SK-N-SH (cell line): ENCODE results near the gene MYOD1. TPM values are rescaled to one million over a fixed set of nuclear protein-coding genes. Genes with fewer than 3 reads are reported as not detected.

Experiments used
- CTCF ChIA-PET: fragments of 300-600, 350-600 bp; formaldehyde crosslinking; extraction: SDS; loops from one replicate; lab custom pipeline; 2021; lab: Yijun Ruan, JAX
- POLR2A ChIA-PET: fragments of 350-600 bp; sonication (Branson Sonifier 250); formaldehyde crosslinking; extraction: SDS; loops from one replicate; lab custom pipeline; 2020; ENCODE audit warnings: antibody characterized with exemption, inconsistent platforms; lab: Yijun Ruan, JAX
- DNase-seq: peaks from one replicate; pipeline ENCODE4 v3.0.0; 2012
- H2AFZ ChIP-seq: fragments of 200-600 bp; sonication (generic); 2 replicates; pipeline ENCODE4 v1.8.1; 2016; ENCODE audit warnings: antibody characterized with exemption, mild to moderate bottlenecking, low read depth
- H3F3A ChIP-seq: fragments of 200-600 bp; sonication (generic); replicated peaks from 2 replicates; pipeline ENCODE3; 2016; ENCODE audit warnings: antibody characterized with exemption, mild to moderate bottlenecking; ENCODE audit not compliant: insufficient read depth
- H3K27ac ChIP-seq, 2 experiments: fragments of 200-500 bp in 1 of 2; fragments of 200-600 bp in 1 of 2; sonication (Bioruptor generic) in 1 of 2; sonication (generic), shearing (Covaris generic) in 1 of 2; 2 replicates each; pipeline versions ENCODE4 v1.5.1 to v1.6.1; 2014 to 2016; ENCODE audit warnings: low read depth in 2 of 2, inconsistent platforms in 1 of 2, low read length in 1 of 2, mild to moderate bottlenecking in 1 of 2, mixed read lengths in 1 of 2
- H3K27me3 ChIP-seq: fragments of 200-600 bp; sonication (generic), shearing (Covaris generic); 2 replicates; pipeline ENCODE4 v1.6.1; 2016; ENCODE audit warnings: mixed run types; ENCODE audit not compliant: insufficient read depth
- H3K36me3 ChIP-seq, 2 experiments: fragments of 200-500 bp in 1 of 2; fragments of 200-600 bp in 1 of 2; sonication (Bioruptor generic) in 1 of 2; sonication (generic) in 1 of 2; replicated peaks in 1 of 2; 2 replicates each; pipeline versions ENCODE3 to v1.5.1; 2014 to 2016; ENCODE audit warnings: low read length in 1 of 2, mild to moderate bottlenecking in 1 of 2; ENCODE audit not compliant: insufficient read depth in 2 of 2, control insufficient read depth in 1 of 2
- H3K4me1 ChIP-seq, 2 experiments: fragments of 200-500 bp in 1 of 2; fragments of 200-600 bp in 1 of 2; sonication (Bioruptor generic) in 1 of 2; sonication (generic), shearing (Covaris generic) in 1 of 2; 2 replicates each; pipeline versions ENCODE4 v1.5.1 to v1.6.1; 2014 to 2016; ENCODE audit warnings: low read depth in 1 of 2, low read length in 1 of 2, mixed run types in 1 of 2; ENCODE audit not compliant: insufficient read depth in 2 of 2, control insufficient read depth in 1 of 2
- H3K4me2 ChIP-seq: fragments of 200-600 bp; sonication (generic), shearing (Covaris generic); 2 replicates; pipeline ENCODE4 v1.6.1; 2017; ENCODE audit warnings: mixed run types
- H3K4me3 ChIP-seq, 2 experiments: fragments of 200-500 bp in 1 of 2; fragments of 200-600 bp in 1 of 2; sonication (Bioruptor generic) in 1 of 2; sonication (generic), shearing (Covaris generic) in 1 of 2; 2 replicates each; pipeline versions ENCODE4 v1.5.1 to v1.8.1; 2014 to 2016; ENCODE audit warnings: low read depth in 2 of 2, inconsistent platforms in 1 of 2, low read length in 1 of 2, mild to moderate bottlenecking in 1 of 2, mixed read lengths in 1 of 2, moderate library complexity in 1 of 2
- H3K79me2 ChIP-seq: fragments of 200-600 bp; sonication (generic); 2 replicates; pipeline ENCODE4 v1.8.1; 2017; ENCODE audit warnings: mild to moderate bottlenecking; ENCODE audit not compliant: insufficient read depth
- H3K9ac ChIP-seq: fragments of 200-600 bp; sonication (generic); 2 replicates; pipeline ENCODE4 v1.6.1; 2017; ENCODE audit warnings: mixed run types
- H3K9me2 ChIP-seq: fragments of 200-600 bp; sonication (generic); 2 replicates; pipeline ENCODE4 v1.6.1; 2017; ENCODE audit warnings: mixed run types
- H3K9me3 ChIP-seq: fragments of 200-600 bp; sonication (generic); 2 replicates; pipeline ENCODE4 v1.6.1; 2017; ENCODE audit warnings: mixed run types, mild to moderate bottlenecking, moderate library complexity
- H4K20me1 ChIP-seq: fragments of 200-600 bp; sonication (generic); 2 replicates; pipeline ENCODE4 v1.6.1; 2017; ENCODE audit warnings: mild to moderate bottlenecking, mixed run types; ENCODE audit not compliant: insufficient read depth
- REST ChIP-seq: IDR thresholded peaks from 2 replicates; pipeline ENCODE4 v1.6.1; 2012; ENCODE audit warnings: mild to moderate bottlenecking, low read depth, low read length, moderate library complexity
- RXRA ChIP-seq: IDR thresholded peaks from 2 replicates; pipeline ENCODE4 v1.4.0; 2012; ENCODE audit warnings: low read depth, mild to moderate bottlenecking, borderline replicate concordance
- WGBS: methylation state at CpG from one replicate; pipeline ENCODE4 v1.1.6; 2017; ENCODE audit warnings: low lambda C conversion rate; 5-methylcytosine and 5-hydroxymethylcytosine counted together
- polyA plus RNA-seq, 3 experiments: library from polyadenylated mRNA; depleted of rRNA; stranded (reverse); fragments of >200 nt; gene quantifications; 2 replicates each; pipeline ENCODE4 v1.2.3, GENCODE V29; 2012
- TF ChIP-seq, protein P1 (sequence below): IDR thresholded peaks from 2 replicates; pipeline ENCODE4 v1.4.0; 2012; ENCODE audit warnings: low read depth, borderline replicate concordance
- TF ChIP-seq, protein P2 (sequence below): fragments of 200-600 bp; sonication (generic); IDR thresholded peaks from 2 replicates; pipeline ENCODE4 v1.6.1; 2017; ENCODE audit warnings: antibody characterized with exemption, mild to moderate bottlenecking, moderate library complexity

Gene MYOD1
- polyA plus RNA-seq, 1 of the 3 experiments (the other 2 are of a cell fraction): not detected

- Histone ChIP-seq H3K9me2 (no peaks in the 10 kb centered on the region), H3K27me3 (no peaks in the 10 kb centered on the region; the same call in 1 of the 2 replicates), H3K4me2 (peak overlapping the region; percentile 89), H4K20me1 (no peaks in the 10 kb centered on the region), H3K9ac (no peak overlapping the region), H3K4me1 (peaks cover 0 to 34% of the 10 kb centered on the region in 2 experiments; a peak in 1 of 4 replicates), H3F3A (no peaks in the 10 kb centered on the region), H3K79me2 (no peaks in the 10 kb centered on the region), H3K36me3 (no peaks in the 10 kb centered on the region), H3K9me3 (no peaks in the 10 kb centered on the region), H2AFZ (no peak overlapping the region), H3K27ac (peak overlapping the region in 1 of 2 experiments; percentile 72; a peak in 2 of 4 replicates), H3K4me3 (peak overlapping the region; percentile 49 to 64; a peak in 3 of 4 replicates)
- DNase-seq: peak; percentile 86
- 3% methylated on average over 13 of the region's 73 CpGs for WGBS
- POLR2A ChIA-PET: interaction anchor here (1.0 kb wide), 1 partner anchor 169 kb away, joined by 3 read pairs; no protein-coding TSS in a partner anchor
- TF ChIP-seq REST: peak; percentile 96
- TF ChIP-seq, protein P1, sequence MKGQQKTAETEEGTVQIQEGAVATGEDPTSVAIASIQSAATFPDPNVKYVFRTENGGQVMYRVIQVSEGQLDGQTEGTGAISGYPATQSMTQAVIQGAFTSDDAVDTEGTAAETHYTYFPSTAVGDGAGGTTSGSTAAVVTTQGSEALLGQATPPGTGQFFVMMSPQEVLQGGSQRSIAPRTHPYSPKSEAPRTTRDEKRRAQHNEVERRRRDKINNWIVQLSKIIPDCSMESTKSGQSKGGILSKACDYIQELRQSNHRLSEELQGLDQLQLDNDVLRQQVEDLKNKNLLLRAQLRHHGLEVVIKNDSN: no peak
- TF ChIP-seq, protein P2, sequence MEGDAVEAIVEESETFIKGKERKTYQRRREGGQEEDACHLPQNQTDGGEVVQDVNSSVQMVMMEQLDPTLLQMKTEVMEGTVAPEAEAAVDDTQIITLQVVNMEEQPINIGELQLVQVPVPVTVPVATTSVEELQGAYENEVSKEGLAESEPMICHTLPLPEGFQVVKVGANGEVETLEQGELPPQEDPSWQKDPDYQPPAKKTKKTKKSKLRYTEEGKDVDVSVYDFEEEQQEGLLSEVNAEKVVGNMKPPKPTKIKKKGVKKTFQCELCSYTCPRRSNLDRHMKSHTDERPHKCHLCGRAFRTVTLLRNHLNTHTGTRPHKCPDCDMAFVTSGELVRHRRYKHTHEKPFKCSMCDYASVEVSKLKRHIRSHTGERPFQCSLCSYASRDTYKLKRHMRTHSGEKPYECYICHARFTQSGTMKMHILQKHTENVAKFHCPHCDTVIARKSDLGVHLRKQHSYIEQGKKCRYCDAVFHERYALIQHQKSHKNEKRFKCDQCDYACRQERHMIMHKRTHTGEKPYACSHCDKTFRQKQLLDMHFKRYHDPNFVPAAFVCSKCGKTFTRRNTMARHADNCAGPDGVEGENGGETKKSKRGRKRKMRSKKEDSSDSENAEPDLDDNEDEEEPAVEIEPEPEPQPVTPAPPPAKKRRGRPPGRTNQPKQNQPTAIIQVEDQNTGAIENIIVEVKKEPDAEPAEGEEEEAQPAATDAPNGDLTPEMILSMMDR: no peak
- CTCF ChIA-PET: interaction anchor here (0.5 to 14.2 kb wide), 23 partner anchors 9 to 920 kb away, joined by 3 to 730 read pairs (median 4); partner anchors contain the start of gene MYOD1
Observed at GRCh38 chr11:17734986-17735817, 15.8 kb downstream of the MYOD1 start.

DNA sequence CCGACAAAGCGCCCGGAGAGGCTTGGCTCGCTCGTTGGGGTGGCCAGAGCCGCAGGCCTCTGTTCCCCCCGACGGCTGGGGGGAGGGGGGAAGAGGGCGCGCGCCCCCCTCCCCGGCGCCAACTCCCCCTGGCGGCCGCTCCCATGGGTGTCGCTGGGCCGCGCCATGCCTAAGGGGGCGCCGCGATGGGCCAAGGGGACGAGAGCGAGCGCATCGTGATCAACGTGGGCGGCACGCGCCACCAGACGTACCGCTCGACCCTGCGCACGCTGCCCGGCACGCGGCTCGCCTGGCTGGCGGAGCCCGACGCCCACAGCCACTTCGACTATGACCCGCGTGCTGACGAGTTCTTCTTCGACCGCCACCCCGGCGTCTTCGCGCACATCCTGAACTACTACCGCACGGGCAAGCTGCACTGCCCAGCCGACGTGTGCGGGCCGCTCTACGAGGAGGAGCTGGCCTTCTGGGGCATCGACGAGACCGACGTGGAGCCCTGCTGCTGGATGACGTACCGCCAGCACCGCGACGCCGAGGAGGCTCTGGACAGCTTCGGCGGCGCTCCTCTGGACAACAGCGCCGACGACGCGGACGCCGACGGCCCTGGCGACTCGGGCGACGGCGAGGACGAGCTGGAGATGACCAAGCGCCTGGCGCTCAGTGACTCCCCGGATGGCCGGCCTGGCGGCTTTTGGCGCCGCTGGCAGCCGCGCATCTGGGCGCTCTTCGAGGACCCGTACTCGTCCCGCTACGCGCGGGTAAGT is 16.6 kb downstream of the MYOD1 start:
- H3F3A ChIP-seq: no peaks in the 10 kb centered on the region
- H4K20me1 ChIP-seq: no peaks in the 10 kb centered on the region
- WGBS: 68% methylated on average over 58 of the region's 102 CpGs

More for the DNA sequence above, 16.6 kb downstream of the MYOD1 start:
- peak; percentile 92 for DNase-seq
- Histone ChIP-seq H3K79me2 (no peaks in the 10 kb centered on the region), H3K9ac (no peak overlapping the region), H3K4me2 (peak overlapping the region; percentile 89; the same call in 1 of the 2 replicates), H3K9me2 (no peaks in the 10 kb centered on the region), H2AFZ (no peak overlapping the region), H3K27ac (peak overlapping the region in 1 of 2 experiments; percentile 12; a peak in 1 of 4 replicates), H3K36me3 (no peaks in the 10 kb centered on the region), H3K9me3 (no peaks in the 10 kb centered on the region), H3K4me1 (peaks cover 0 to 31% of the 10 kb centered on the region in 2 experiments; a peak in 1 of 4 replicates), H3K4me3 (peak overlapping the region in 1 of 2 experiments; percentile 49; a peak in 3 of 4 replicates), H3K27me3 (no peaks in the 10 kb centered on the region; the same call in 1 of the 2 replicates)
- CTCF ChIA-PET: interaction anchor here (0.6 to 14.2 kb wide), 21 partner anchors 8 to 1446 kb away, joined by 3 to 730 read pairs (median 4); partner anchors contain the start of gene MYOD1
- TF ChIP-seq RXRA: no peak
- TF ChIP-seq, protein P2: peak; percentile 42
- POLR2A ChIA-PET: interaction anchor here (1.0 kb wide), 1 partner anchor 168 kb away, joined by 3 read pairs; no protein-coding TSS in a partner anchor
